GM12872 (cell line): ENCODE measurements around the gene SLC5A9.

ENCODE experiments used
- TF ChIP-seq, protein P1 (sequence below): IDR thresholded peaks from 3 replicates; pipeline ENCODE4 v1.5.1; 2011; ENCODE audit warnings: low read depth, mild to moderate bottlenecking, low read length, moderate library complexity; ENCODE audit not compliant: insufficient read depth

The SLC5A9 gene

DNA sequence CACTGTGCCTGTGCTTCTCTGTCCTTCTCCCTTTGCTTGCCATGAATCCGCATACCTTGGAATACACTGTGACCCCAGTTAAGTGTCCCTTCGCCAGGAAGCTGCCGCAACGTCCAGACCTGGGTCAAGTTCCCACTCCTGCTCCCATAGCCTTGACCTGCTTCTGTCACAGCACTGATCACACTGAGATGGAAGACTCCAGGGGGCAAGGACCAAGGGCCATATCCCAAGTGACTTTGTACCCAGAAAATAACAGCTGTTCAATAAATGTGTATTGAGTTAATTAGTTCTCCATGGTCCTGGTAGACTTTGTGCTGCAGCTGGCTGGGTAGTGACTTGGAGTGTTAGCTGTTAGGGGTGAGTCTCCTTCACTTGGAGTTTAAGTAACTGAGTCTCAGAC is 25.8 kb downstream of the SLC5A9 start:
- TF ChIP-seq, protein P1, sequence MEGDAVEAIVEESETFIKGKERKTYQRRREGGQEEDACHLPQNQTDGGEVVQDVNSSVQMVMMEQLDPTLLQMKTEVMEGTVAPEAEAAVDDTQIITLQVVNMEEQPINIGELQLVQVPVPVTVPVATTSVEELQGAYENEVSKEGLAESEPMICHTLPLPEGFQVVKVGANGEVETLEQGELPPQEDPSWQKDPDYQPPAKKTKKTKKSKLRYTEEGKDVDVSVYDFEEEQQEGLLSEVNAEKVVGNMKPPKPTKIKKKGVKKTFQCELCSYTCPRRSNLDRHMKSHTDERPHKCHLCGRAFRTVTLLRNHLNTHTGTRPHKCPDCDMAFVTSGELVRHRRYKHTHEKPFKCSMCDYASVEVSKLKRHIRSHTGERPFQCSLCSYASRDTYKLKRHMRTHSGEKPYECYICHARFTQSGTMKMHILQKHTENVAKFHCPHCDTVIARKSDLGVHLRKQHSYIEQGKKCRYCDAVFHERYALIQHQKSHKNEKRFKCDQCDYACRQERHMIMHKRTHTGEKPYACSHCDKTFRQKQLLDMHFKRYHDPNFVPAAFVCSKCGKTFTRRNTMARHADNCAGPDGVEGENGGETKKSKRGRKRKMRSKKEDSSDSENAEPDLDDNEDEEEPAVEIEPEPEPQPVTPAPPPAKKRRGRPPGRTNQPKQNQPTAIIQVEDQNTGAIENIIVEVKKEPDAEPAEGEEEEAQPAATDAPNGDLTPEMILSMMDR = no peak

DNA sequence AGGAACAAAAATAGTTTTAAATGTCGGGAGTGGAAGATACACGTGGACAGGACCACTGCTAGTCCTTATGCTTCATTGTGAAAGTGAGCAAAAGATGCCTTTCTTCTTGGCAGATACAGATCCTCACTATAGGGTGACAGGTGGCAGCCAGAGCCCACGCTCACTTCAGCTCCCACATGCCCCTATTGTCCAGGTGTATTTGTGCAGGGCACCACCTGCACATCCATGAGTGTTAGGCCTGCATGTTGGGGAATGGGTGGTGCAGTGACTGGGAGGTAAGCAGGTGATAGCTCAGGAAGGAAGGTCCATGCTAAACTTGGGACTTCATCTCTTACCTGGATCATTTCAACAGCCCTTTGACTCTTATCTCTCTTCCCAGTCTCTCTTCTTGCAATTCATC is 27.4 kb downstream of the SLC5A9 start:
- TF ChIP-seq, protein P1 = 0 out of 3 replicates have a peak, but pooled peaks have one; percentile 20

DNA sequence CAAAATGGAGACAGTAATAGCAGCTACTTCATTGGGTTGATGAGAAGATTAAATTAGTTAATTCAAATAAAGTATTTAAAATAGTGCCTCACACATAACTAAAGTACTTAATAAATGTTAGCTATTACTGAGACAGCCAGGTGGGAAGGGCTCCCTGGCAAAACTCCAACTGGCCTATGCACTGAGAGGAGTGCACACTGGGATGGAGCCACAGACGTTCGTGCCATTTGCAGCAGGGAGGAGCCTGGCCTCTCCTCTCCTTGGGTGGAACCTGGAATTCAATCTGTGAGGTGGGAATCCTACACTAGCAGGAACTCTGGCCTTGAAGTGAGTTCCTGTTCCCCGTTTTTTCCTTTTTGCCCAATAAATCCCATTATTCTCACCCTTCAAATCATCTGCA is 28.1 kb downstream of the SLC5A9 start:
- TF ChIP-seq, protein P1 = no peak

DNA sequence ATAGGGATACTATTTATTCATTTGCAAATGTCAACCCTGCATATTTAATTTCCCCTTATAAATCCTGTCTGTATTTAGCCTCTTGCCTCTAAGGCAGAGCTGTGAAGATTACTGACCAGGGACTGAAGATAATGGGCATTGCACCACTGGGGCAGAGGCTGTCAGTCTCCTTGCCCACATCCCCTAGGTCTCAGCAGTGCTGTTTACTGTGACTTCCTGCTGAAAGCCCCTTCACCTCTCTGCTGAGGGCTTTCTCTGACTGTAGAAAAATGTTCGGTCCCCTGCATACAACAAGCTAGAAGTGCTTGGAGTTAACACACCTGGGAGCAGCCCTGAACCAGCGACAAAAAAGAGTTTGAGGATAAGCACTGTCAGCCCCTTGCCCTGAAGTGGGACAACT is 28.8 kb downstream of the SLC5A9 start:
- TF ChIP-seq, protein P1 = no peak

DNA sequence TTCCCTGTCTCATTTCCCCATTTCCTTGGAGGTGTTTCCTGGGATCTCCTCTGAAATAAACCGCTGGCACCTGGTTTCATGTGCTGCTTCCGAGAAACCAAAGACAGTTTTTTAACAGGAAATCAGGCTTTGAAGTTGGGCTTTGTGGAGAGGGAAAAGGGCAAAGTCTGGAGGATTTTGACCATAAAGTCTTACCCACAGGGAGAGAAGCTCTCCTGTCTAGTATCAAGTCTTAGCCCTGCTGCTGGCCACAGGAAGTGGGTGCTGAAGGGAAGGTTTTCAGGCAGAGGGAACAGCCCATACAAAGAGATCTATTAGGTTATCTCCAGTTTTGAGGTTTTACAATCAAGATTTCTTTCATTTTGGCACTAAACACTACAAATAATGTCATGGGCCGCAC is 29.3 kb downstream of the SLC5A9 start:
- TF ChIP-seq, protein P1 = no peak

DNA sequence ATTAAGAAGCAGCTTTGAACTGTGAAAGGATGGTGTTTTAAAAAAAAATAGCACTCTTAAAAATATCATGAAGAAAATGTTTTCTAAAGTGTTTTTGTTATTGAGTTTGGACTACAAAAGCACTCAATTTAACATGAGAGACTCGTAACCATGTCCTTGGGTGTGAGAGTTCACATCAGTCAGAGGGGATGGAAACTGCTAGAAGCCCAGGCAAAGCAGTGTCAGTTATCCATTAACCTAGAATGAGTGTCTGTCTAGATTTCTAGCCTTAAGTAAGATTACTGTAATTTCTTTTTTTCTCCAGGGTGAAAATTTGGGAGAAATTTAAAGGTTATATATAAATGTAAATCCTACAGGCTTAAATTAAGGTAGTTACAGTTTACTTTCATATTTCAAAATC is 31.7 kb downstream of the SLC5A9 start:
- TF ChIP-seq, protein P1 = no peak

DNA sequence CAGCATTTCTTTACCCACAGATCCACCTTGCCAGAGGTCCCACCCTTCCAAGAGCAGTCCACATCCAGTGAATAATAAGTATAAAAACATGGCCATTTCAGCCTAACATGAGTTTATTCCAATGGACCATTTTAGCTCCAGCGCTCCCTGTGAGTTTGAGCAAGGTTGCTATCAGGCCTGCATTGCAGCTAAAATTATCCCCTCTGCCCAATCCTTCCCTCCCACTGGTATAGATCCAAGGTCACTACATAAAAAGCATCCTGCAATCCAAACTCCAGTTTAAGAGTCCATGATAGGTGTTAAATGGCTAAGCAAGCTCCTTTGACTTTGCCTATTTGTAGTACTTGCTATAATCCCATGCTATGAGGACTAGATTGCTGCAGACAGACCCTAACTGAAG is 35.6 kb downstream of the SLC5A9 start:
- TF ChIP-seq, protein P1 = no peak

DNA sequence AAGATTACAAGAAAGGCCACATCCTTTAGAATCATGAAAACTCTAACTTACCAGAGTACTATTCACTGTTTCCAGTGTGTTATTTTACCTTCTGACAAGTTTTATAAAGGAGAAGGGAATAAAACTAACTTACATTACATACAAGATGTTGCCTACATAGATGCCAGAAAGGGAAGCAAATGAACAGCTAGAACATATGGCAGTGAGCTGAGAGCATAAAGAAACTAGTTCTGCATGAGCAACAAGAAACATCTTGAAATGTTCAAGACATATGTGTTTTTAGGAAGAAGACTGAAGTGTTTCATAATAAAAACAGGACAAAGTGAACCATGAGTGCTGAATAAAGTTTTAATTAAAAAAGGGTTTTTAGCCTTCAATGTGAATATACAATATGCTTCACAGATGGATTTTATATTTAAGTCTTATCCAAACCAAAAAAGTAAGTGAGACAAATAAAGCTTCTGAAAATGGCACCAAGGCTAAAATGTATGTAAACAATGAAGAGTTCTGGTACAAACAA is 39.4 kb downstream of the SLC5A9 start:
- TF ChIP-seq, protein P1 = no peak
